Esophagus squamous epithelium (tissue), 4 donors: ENCODE results near the gene S100A8.

Source experiments
- CTCF ChIP-seq, 6 experiments: fragments of 450-650 bp in 4 of 6; fragments of 200-600 bp in 2 of 6; sonication (generic) in 2 of 6; IDR thresholded peaks; one replicate each; pipeline ENCODE4 v1.5.1; 2016 to 2019; ENCODE audit warnings: antibody characterized with exemption in 6 of 6, mild to moderate bottlenecking in 4 of 6, moderate library complexity in 4 of 6
- POLR2A ChIP-seq, 4 donors: fragments of 450-650 bp; IDR thresholded peaks; one replicate each; pipeline ENCODE4 v1.6.1; 2017; ENCODE audit warnings: antibody characterized with exemption in 4 of 4, mild to moderate bottlenecking in 4 of 4, moderate library complexity in 3 of 4

DNA sequence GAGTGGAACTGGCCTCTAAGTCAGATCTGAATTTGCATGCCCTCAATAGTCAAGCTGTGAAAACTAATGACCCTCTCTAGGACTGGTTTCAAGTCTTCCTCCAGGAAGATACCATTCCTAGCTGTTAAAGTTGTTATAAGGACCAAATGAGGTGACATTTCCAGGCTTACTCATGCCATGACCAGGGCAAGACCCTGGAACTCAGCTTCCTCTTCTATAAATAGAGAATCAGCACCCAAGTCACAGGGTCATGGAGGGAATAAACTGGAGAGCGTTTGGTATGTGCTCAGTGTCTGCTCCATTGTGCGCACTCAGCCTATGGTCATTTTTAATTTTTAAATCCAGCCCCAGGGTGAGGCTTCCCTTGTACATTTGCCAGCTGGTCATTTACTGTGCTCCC is 30.7 kb downstream of the S100A8 start:
- TF ChIP-seq POLR2A (IDR thresholded peaks at IDR 0.05): no peak
- TF ChIP-seq CTCF (IDR thresholded peaks at IDR 0.05): no peak
